Activated CD4-positive, alpha-beta T cell treated with anti-CD3 and anti-CD28 coated beads for 24 hours (primary cell): Measurements from ENCODE around the gene LCE1F.

Experiments
- DNase-seq, 2 donors: peaks; one replicate each; pipeline ENCODE4 v3.0.0-alpha.2; 2020; ENCODE audit warnings: low read depth in 2 of 2

LCE1F gene, protein sequence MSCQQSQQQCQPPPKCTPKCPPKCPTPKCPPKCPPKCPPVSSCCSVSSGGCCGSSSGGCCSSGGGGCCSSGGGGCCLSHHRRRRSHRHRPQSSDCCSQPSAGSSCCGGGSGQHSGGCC

DNA sequence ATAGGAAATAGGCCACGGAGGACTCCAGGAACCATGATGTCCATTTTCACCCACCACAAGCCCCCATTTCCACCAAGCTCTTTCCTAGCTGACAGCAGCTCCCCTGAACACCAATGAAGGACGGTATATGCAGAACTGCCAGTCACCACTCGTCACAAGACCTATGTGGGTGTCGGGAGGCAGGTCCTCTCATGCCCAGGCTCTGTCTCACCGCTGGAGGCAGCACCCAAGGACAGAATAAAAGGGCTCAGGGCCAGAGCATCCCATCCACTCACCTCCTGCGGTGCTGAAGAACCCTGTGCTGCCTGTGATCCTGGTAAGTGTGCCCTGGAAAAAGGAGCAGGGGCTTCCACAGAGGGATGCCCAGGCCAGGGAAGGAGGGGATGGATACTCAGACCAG is at the start of gene LCE1F:
LCE1F (plus strand) TSS at position 266 of the 400 bp plus-strand sequence. CDS start 1,232 bp downstream, outside the sequence.
- DNase-seq: no peak

DNA sequence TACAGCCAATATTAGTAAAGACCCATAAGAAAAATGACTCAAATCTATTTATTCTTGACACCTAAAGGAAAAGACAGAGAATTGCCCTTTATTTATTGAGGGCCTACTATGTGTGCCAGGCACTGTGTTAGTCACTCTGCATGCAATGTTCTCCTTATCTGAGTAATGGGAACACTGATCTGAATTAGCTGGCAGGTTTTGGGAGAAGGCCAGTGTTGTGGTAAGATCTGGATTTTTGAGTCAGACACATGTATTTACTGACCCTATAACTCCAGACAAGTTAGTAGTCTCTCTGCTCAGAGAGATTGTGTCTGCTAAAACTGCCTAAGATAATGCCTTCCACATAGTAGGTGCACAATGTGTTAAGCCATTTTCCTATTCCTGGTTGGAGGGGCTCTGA is 49.7 kb upstream of the LCE1F start:
- no peak for DNase-seq

DNA sequence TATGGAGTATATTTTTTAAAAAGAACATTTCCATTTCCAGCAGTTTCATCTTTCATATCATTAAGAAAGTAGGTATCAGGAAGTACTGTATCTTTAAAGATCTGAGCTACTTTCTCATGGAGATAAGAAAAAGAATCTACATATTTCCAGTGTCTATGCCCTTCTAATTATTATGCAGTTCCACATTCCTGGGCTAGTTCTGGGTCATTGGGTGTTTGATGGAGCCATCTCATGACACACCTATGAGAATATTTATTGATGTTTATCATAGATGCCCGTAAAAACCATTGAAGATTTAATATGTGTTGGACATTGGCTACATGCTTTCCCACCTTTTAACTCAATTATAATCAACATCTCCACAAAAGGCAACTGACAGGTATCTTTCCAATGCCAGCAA is 46.0 kb upstream of the LCE1F start:
- DNase-seq: no peak

DNA sequence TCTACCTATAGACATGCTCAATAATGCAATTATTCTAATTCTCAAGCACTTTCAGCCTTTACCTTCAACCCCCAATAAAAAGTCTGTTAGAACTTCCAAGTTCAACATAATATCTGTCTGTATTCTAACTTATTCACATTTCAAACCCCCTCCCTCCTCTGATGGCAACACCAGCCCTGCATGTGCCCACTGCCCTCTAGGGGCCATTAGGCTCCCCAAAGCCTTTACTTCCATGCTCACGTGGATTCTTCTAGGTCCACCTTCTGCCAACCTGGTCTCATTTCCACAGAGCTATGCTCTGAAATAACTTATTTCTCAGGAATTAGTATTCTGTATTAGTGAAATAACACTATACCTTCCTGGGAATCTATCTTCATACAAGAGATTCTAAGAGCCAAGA is 39.3 kb upstream of the LCE1F start:
- no peak for DNase-seq

DNA sequence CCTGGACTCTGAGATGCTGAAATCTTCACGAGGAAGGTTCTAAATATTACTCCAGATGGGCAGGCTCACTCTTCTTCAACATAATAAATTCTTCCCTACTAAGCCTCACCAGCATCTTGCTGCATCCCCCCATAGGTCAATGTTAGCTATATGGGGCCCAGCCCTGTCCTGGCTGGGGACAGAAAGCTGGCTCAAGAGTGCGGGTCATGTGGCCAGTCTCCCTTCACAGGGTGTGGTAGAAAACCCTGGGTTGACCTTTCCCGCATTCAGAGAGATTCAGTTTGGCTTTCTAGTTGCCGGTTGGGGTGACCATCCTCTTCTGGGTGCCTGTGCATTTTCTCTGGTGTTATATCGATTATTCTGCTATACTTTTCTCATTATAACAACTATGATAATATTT is 36.9 kb upstream of the LCE1F start:
- DNase-seq: no peak

DNA sequence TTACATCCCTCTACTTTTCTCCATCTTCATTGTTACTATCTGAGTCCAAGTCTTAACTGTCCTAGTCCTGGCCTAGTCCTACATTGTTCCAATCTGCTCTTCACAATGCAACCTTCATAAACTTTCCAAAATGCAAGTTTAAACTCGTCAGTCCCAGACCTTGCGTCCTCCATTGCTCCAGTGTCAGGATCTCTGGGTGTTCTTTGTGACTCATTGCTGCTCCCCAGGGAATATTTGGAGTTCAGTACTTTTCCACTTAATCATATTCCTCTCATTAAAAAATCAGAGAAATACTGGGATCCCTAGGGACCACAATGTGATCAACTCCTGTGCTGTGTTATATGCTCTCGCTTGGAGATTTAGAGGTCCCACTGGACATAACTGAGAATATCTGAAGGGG is 35.1 kb upstream of the LCE1F start:
- no peak for DNase-seq

DNA sequence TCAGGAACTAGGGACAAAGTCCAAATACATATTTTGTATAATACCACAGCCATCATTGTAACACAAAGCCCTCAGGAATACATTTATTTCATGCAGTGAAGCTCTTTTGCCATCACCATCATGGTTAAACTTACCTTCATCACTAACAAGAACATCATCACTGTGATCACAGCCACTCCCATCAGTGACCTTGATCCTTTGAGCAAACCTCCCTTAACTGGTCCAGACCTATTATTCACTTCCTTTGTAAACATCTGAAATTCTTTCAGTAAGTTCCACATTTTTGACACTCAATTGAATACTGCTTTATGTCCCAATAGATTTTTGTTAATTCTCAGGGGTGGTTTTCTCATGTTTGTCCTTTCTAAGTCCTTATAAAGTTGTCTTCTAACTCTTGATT is 33.3 kb upstream of the LCE1F start:
- DNase-seq: no peak

DNA sequence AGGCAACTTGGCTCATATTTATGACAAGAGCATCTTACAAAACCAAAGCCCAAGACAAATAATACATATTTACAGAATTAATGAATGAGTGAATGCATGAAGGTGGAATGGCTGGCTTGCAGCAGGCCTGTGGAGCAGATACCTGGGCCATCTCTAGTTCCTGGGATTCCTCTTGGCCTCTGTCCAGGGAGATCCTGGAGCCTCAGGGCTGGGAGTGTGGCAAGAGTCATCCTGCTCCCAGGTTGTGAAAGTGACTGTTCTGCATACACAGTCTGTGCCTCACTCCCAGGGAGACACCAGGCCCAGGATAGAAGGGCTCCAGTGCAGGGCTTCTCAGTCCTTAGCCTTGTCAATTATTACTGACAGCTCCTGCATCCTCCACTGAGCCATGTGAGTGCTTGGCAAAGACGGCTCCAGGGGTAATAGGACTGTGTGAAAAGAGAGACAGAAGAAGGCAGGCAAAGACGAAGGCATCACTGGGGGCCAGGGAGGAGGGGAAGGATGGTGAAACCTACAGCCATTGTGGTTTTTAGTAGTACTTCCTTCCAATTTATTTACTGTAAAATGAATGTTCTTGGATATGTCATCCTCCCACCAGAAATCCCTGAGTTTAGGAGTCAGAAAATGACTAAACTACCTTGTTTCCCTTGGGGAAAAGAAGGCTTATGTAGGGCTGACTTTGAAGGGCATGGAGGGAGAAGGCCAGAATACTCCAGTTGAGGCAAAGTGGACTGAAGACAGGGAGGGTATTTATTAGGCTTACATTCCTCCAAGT is 31.4 kb upstream of the LCE1F start:
- no peak for DNase-seq

DNA sequence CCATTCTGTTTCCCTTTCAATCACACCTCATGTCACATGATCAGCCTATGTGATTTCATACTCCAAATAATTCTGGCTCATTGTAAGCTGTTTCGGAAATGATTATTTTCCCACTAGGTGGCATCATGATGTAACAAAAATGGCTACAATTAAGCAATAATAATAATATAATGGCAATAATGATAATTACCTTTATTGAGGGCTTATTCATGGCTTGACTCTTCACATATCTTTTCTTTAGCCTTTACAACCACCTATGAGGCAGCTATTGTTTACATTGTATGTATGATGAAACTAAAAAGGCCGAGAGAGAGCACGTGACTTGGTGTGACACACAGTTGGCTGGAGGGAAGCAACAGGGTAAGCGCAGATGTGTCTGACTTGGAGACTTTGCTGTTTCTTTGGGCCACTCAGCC is 29.6 kb upstream of the LCE1F start:
- DNase-seq: no peak

DNA sequence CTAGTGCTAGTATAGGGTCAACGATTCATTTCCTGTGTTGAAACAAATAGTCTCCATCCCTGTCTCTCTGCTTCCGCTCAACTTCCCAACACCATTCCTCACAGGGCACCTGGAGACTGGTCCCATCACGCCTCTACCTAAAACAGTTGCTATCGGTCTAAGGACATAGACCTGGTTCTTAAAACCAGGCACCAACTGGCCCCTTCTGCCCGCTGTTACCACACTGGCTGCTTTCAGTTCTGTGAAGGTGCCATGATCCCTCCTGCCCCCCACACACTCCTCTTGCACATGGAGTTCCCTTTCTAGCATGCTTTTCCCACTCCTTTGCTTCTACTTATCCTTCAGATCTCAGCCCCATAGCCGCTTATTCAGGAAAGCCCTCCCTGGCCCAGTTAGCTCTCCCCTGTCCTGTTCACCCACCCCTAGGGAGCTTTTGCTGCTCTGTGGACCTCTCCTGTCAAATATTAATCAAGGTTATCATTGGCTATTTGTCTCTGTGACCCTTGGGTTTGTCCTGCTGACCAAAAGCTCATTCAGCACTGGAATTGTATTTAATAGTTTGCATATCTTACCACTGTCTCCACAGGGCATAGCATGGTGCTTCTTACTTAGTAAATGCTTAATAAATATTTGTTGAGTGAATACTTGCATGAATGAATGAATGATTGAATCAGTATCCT is 29.0 kb upstream of the LCE1F start:
- no peak for DNase-seq

DNA sequence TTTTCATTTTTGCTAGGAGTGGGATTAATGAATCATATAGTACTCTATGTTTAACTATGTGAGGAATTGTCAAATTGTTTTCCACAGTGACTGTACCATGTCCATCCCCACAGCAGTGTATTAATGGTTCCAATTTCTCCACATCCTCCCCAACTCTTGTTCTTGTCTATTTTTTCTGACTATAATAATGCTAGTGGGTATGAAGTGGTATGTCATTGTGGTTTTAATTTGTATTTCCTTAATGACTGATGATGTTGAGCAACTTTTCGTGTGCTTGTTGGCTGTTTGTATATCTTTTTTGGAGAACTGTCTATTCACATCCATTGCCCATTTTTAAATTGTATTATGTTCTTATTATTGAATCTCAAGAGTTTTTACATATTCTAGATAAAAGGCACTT is 27.1 kb upstream of the LCE1F start:
- DNase-seq: no peak

DNA sequence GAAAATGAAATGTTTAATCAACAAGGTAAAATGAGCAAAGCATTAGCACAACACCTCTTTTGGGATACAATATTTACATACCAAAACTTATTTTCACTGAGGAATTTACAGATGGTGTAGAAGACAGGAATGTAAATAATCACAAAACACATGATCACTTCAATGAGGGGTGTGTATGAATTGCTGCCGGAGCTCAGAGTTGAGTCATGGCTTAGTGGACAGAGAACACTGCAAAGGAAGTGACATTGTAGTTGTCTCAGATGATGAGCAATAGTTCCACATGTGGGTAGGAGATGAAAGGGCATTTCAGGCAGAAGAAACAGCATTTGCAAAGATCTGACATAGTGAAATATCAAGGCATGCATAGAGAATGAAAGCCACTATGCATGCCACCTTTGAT is 22.7 kb upstream of the LCE1F start:
- DNase-seq: no peak

DNA sequence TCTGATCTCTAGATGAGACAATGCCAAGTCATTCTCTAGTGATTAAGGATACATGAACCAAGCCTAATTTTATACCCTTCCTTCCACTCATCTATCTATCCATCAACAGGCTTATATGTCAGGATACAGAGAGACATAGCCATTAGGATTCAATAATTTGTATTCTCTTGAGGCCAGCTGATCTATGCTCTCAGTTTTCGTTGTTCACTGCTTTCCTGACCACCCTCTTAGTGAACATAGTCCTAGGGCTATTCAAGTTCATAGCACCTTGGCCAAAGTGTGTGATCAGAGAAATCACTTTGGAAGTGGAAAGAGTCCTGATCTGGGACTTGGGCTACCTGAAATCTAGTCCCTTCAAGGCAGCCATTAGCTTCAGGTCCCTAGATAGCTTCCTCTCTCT is 21.4 kb upstream of the LCE1F start:
- DNase-seq: no peak

DNA sequence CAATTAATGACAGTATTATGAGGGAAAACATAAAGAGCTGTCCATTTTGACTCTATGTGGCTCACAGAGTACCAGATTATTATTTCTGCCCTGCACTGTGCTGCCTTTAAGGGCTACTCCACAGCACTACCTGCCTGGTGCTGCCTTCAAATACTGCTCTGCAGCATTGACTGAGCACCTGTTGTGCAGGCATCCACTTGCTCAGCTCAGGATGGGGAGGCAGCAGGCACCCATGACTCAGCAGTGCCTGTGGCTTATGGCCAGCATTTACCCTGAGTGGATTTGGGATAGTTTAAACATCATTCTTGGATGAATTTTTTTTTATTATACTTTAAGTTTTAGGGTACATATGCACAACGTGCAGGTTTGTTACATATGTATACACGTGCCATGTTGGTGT is 18.1 kb upstream of the LCE1F start:
- no peak for DNase-seq

DNA sequence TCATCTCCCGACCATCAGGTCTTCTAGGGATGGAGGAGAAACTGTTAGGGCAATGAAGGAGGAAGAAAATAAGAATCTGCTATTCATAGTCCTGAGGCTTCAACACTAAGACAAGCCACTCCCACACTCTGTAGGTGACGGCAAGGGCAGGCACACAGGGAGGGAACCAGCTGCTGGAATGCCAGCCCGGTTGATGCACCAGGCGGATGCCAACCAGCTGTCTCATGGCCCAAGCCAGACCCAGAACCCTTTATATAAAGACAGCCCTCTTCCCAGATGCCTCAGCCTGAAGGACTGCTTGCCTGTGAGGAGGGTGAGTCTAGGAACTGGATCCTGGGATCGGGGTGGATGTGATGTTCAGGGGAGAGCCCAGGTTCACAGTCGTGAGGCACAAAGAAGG is 17.2 kb upstream of the LCE1F start, which contains the start of gene KPRP:
KPRP (plus strand) TSS at position 279 of the 400 bp plus-strand sequence. CDS start 1,564 bp downstream, outside the sequence.
- no peak for DNase-seq

DNA sequence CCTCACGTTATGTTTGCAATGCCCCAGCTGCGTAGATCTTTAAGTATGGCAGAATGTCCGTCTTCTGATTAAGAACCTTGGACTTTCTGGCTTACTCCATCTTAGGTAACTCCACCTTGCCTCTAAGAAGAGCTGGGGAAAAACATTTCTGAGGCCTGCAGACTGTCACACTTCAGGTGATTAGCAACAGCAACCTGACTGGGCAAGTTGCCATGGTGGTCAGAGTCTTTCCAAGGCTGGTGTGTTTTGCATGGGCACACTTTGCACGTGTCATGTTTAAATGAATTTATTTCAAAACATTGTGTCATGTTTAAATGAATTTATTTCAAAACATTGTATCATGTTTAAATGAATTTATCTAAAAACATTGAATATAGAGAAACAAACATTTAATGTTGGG is 16.3 kb upstream of the LCE1F start:
- DNase-seq: no peak

DNA sequence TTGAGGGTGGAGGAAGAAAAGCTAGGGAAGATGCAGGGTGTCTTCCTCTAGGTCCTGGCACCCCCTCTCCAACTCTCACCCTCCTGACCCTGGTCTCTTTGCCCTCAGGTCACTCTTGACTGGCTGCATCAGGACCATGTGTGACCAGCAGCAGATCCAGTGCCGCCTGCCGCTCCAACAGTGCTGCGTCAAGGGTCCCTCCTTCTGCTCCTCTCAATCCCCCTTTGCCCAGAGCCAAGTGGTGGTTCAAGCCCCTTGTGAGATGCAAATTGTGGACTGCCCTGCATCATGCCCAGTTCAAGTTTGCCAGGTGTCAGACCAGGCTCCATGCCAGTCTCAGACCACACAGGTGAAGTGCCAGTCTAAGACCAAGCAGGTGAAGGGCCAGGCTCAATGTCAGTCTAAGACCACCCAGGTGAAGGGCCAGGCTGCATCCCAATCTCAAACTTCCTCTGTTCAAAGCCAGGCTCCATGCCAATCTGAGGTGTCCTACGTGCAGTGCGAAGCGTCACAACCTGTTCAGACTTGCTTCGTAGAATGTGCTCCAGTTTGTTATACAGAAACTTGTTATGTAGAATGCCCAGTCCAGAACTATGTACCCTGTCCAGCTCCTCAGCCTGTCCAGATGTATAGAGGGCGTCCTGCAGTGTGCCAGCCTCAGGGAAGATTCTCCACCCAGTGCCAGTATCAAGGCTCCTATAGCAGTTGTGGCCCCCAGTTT is 15.3 kb upstream of the LCE1F start:
- no peak for DNase-seq

DNA sequence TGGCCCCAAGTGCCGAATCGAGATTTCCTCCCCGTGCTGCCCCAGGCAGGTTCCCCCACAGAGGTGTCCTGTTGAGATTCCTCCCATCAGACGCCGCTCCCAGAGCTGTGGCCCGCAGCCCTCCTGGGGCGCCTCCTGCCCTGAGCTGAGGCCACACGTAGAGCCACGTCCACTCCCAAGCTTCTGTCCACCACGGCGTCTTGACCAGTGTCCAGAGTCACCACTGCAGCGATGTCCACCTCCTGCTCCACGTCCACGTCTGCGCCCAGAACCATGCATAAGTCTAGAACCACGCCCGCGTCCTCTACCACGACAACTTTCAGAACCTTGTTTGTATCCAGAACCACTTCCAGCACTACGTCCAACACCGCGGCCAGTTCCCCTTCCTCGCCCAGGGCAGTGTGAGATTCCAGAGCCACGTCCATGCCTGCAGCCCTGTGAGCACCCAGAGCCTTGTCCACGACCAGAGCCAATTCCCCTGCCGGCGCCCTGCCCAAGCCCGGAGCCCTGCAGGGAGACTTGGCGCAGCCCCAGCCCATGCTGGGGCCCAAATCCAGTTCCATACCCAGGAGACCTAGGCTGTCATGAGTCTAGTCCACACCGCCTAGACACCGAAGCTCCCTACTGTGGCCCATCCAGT is 14.3 kb upstream of the LCE1F start:
- DNase-seq: no peak

DNA sequence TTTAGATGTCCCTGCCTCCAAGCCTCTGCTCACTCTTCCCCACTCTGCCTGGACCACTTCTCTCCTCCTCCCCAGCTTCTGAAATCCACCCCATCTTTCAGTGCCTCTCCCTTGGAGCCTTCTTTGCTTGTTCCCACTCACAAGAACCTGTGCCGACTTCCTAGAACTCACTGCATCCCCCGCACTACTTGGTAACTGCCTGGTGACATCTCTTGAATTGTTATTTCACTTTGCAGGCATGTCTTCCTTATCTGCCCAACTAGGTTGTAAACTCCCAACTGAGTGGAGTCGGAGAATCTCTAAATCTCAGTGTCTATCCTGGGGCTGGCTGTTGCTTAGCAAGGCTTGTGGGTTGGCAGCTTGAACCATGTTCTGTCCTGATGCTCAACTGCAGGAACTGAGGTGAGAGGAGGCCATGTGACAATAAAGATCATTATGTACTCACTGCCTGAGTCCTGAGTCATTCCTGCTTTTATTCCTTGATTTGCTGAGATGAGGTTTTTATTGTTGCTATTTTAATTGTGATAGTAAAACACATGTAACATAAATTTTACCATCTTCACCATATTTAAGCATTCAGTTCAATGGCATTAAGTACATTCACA is 13.2 kb upstream of the LCE1F start:
- DNase-seq: no peak

DNA sequence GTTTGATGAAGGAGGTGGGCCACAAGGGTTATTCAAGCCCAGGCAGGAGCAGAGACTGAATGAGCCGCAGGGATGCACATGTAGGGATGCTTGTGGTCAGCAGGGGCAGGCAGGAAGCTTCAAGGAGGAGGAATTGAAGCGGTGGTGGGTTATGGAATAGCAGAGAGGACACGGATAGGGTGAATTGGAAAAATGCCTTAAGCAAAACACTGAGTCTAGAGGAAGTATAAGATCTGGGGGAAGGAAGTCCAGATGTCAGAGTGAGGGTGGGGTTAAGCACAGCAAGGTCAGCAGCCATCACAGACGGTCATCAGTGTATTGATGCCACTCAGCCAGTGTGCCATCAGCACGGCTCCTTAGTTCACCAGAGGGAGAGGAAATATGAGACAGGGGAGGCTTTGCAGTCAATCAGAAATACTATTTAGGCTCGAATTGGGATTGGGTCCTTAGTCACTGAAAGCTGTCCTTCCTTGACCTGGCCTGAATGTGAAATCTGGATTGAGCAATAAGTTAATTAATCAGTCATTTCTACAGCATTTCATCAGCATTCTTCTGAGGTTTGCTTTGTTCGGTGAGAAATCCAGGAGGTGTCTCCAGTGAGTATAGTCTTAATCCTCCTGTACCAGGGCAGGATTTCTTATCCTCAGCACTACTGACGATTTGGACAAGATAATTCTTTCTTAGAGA is 6.0 kb upstream of the LCE1F start:
- no peak for DNase-seq

DNA sequence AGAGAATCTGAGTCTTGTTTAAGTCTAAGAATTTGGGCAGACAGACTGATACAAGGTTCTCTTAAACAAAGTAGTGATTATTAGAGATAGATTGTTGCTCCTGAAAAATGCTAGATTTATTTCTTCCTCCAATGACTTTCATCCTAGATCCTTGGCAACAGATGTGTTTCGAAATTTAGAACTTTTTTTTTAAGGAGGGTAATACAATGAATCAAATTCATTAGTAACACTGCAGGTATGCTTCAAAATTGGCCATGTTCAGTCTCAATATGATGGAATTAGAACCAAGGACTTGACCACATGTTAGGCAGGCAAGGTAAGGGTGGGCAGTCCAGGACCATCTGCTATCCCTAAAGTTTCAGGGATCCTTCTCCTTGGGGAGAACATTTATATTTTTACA is 4.5 kb upstream of the LCE1F start:
- DNase-seq: no peak
